RWPE2 (cell line): ENCODE data around the gene PPP2R2D.

ENCODE experiments used
- ATAC-seq: fragments of 200-7000 bp; cut with Tn5 transposase; 3 replicates; pipeline ENCODE4 v1.9.1; 2021; ENCODE audit warnings: low read depth
- DNase-seq: peaks from one replicate; pipeline ENCODE4 v3.0.0-alpha.2; 2020; ENCODE audit warnings: low spot score
- H3K27ac ChIP-seq: fragments of 450-650 bp; 2 replicates; pipeline ENCODE4 v1.5.1; 2017; ENCODE audit warnings: mild to moderate bottlenecking; ENCODE audit not compliant: poor library complexity, severe bottlenecking
- H3K27me3 ChIP-seq: fragments of 250-450 bp; sonication (Bioruptor Pico); 2 replicates; pipeline ENCODE4 v1.5.1; 2021; ENCODE audit warnings: mild to moderate bottlenecking, moderate library complexity; ENCODE audit not compliant: insufficient read depth, poor library complexity, severe bottlenecking
- H3K36me3 ChIP-seq: fragments of 250-450 bp; sonication (Bioruptor Pico); 2 replicates; pipeline ENCODE4 v1.5.1; 2020; ENCODE audit warnings: low read depth, mild to moderate bottlenecking, moderate library complexity
- H3K4me1 ChIP-seq: fragments of 250-450 bp; sonication (Bioruptor Pico); 2 replicates; pipeline ENCODE4 v1.5.1; 2021; ENCODE audit warnings: mild to moderate bottlenecking, moderate library complexity; ENCODE audit not compliant: insufficient read depth, poor library complexity, severe bottlenecking
- H3K4me3 ChIP-seq: fragments of 250-450 bp; sonication (Bioruptor Pico); 2 replicates; pipeline ENCODE4 v1.5.1; 2021; ENCODE audit warnings: mild to moderate bottlenecking, moderate library complexity; ENCODE audit not compliant: severe bottlenecking
- H3K9me3 ChIP-seq: fragments of 250-450 bp; sonication (Bioruptor Pico); 2 replicates; pipeline ENCODE4 v1.5.1; 2021; ENCODE audit warnings: mild to moderate bottlenecking, moderate library complexity; ENCODE audit not compliant: severe bottlenecking
- CTCF ChIP-seq: fragments of 450-650 bp; IDR thresholded peaks from one replicate; pipeline ENCODE4 v1.5.1; 2017; ENCODE audit warnings: mild to moderate bottlenecking, moderate library complexity; ENCODE audit not compliant: poor library complexity, severe bottlenecking

Gene PPP2R2D

GRCh38 chr10:131977323-131978096 is 76.7 kb downstream of the PPP2R2D start:
- Histone ChIP-seq H3K27ac (no peak overlapping the region), H3K36me3 (peaks cover 64% of the 10 kb centered on the region), H3K4me1 (no peaks in the 10 kb centered on the region), H3K27me3 (no peaks in the 10 kb centered on the region), H3K4me3 (no peak overlapping the region), H3K9me3 (no peaks in the 10 kb centered on the region)
- ATAC-seq (no peak), DNase-seq (no peak)
- no peak for TF ChIP-seq CTCF

- no peaks in the 10 kb centered on the region for H3K4me1 ChIP-seq
- H3K9me3 ChIP-seq = no peaks in the 10 kb centered on the region
- H3K36me3 ChIP-seq = peaks cover 55% of the 10 kb centered on the region
- no peaks in the 10 kb centered on the region for H3K27me3 ChIP-seq
- H3K4me3 ChIP-seq = no peak overlapping the region
- TF ChIP-seq CTCF = no peak
- DNase-seq (no peak), ATAC-seq (no peak)
- no peak overlapping the region for H3K27ac ChIP-seq
Observed at GRCh38 chr10:131978366-131978765, 77.6 kb downstream of the PPP2R2D start.

- Histone ChIP-seq H3K9me3 (no peaks in the 10 kb centered on the region), H3K36me3 (peaks cover 51% of the 10 kb centered on the region), H3K4me3 (no peak overlapping the region), H3K4me1 (no peaks in the 10 kb centered on the region), H3K27ac (peak overlapping the region; percentile 51), H3K27me3 (no peaks in the 10 kb centered on the region)
- ATAC-seq (no peak), DNase-seq (no peak)
- no peak for TF ChIP-seq CTCF
Observed at GRCh38 chr10:131978851-131979250, 78.0 kb downstream of the PPP2R2D start.

GRCh38 chr10:131979336-131979735 is 78.5 kb downstream of the PPP2R2D start:
- peaks cover 46% of the 10 kb centered on the region for H3K36me3 ChIP-seq
- no peaks in the 10 kb centered on the region for H3K4me1 ChIP-seq
- no peak for ATAC-seq
- H3K27me3 ChIP-seq = no peaks in the 10 kb centered on the region
- DNase-seq = no peak
- peak overlapping the region; percentile 62 for H3K4me3 ChIP-seq
- no peaks in the 10 kb centered on the region for H3K9me3 ChIP-seq
- no peak for TF ChIP-seq CTCF
- H3K27ac ChIP-seq = peak overlapping the region; percentile 51

GRCh38 chr10:131979821-131980270 is 79.0 kb downstream of the PPP2R2D start:
- TF ChIP-seq CTCF = no peak
- Histone ChIP-seq H3K4me1 (no peaks in the 10 kb centered on the region), H3K27ac (peak overlapping the region; percentile 51), H3K9me3 (no peaks in the 10 kb centered on the region), H3K4me3 (peak overlapping the region; percentile 62), H3K27me3 (no peaks in the 10 kb centered on the region), H3K36me3 (peaks cover 41% of the 10 kb centered on the region)
- peak; percentile 13; the same call in 1 of the 3 replicates for ATAC-seq
- no peak for DNase-seq
